Lower lobe of right lung (tissue), 2 donors: Measurements from ENCODE around the gene LRP1. TPM values are rescaled to one million over a fixed set of nuclear protein-coding genes. Genes with fewer than 3 reads are reported as not detected.
A peak's percentile ranks its signal among the peaks of the same experiment; 100 is the strongest.

Experiments used
- ATAC-seq, 2 donors: fragments of 200-7000 bp; cut with Tn5 transposase; one replicate each; pipeline ENCODE4 v1.9.1; 2020 to 2022; ENCODE audit warnings: mild to moderate bottlenecking in 2 of 2, moderate library complexity in 2 of 2
- DNase-seq: peaks from one replicate; pipeline ENCODE4 v3.0.0-alpha.2; 2020
- H3K27ac ChIP-seq: fragments of 200-600 bp; one replicate; pipeline ENCODE4 v1.8.0; 2022
- H3K27me3 ChIP-seq: fragments of 200-600 bp; one replicate; pipeline ENCODE4 v1.8.0; 2022; ENCODE audit warnings: low read depth
- H3K36me3 ChIP-seq: fragments of 200-600 bp; one replicate; pipeline ENCODE4 v1.8.0; 2022; ENCODE audit warnings: mild to moderate bottlenecking
- H3K4me1 ChIP-seq: fragments of 200-600 bp; one replicate; pipeline ENCODE4 v1.8.0; 2022
- H3K4me3 ChIP-seq: fragments of 200-600 bp; one replicate; pipeline ENCODE4 v1.8.0; 2022; ENCODE audit warnings: mild to moderate bottlenecking
- H3K9me3 ChIP-seq: fragments of 200-600 bp; one replicate; pipeline ENCODE4 v1.8.0; 2022
- intact Hi-C: fragments of 100-400 bp; cut with DNase I; formaldehyde crosslinking; loops from one replicate; pipeline ENCODE4 v1.11.0; 2022
- total RNA-seq: library from RNA; stranded (reverse); fragmentation: NEBNext Ultra II Directional; extraction: Animal tissue kit (Norgen Biotek cat#: 25700); gene quantifications from one replicate; pipeline ENCODE4 v1.2.1, GENCODE V29; 2021
- TF ChIP-seq, protein P1 (sequence below): fragments of 200-600 bp; IDR thresholded peaks from one replicate; pipeline ENCODE4 v1.8.0; 2022; ENCODE audit warnings: antibody characterized with exemption, mild to moderate bottlenecking
- donor health status: DM: no; HTN: yes; CAD: no; lungs with severe emphysema.

LRP1 gene
- total RNA-seq, 1 donor from 2014 or later, result 404 TPM

GRCh38 chr12:57226588-57227314 is 98.5 kb downstream of the LRP1 start:
- Histone ChIP-seq H3K27me3 (peaks cover 58% of the 10 kb centered on the region), H3K36me3 (peaks cover 5% of the 10 kb centered on the region), H3K27ac (no peak overlapping the region), H3K4me3 (no peak overlapping the region), H3K4me1 (peaks cover 44% of the 10 kb centered on the region), H3K9me3 (no peaks in the 10 kb centered on the region)
- intact Hi-C loops, result no loop called here
- DNase-seq (no peak), ATAC-seq (no peak)
- TF ChIP-seq, protein P1, sequence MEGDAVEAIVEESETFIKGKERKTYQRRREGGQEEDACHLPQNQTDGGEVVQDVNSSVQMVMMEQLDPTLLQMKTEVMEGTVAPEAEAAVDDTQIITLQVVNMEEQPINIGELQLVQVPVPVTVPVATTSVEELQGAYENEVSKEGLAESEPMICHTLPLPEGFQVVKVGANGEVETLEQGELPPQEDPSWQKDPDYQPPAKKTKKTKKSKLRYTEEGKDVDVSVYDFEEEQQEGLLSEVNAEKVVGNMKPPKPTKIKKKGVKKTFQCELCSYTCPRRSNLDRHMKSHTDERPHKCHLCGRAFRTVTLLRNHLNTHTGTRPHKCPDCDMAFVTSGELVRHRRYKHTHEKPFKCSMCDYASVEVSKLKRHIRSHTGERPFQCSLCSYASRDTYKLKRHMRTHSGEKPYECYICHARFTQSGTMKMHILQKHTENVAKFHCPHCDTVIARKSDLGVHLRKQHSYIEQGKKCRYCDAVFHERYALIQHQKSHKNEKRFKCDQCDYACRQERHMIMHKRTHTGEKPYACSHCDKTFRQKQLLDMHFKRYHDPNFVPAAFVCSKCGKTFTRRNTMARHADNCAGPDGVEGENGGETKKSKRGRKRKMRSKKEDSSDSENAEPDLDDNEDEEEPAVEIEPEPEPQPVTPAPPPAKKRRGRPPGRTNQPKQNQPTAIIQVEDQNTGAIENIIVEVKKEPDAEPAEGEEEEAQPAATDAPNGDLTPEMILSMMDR, result no peak

DNA sequence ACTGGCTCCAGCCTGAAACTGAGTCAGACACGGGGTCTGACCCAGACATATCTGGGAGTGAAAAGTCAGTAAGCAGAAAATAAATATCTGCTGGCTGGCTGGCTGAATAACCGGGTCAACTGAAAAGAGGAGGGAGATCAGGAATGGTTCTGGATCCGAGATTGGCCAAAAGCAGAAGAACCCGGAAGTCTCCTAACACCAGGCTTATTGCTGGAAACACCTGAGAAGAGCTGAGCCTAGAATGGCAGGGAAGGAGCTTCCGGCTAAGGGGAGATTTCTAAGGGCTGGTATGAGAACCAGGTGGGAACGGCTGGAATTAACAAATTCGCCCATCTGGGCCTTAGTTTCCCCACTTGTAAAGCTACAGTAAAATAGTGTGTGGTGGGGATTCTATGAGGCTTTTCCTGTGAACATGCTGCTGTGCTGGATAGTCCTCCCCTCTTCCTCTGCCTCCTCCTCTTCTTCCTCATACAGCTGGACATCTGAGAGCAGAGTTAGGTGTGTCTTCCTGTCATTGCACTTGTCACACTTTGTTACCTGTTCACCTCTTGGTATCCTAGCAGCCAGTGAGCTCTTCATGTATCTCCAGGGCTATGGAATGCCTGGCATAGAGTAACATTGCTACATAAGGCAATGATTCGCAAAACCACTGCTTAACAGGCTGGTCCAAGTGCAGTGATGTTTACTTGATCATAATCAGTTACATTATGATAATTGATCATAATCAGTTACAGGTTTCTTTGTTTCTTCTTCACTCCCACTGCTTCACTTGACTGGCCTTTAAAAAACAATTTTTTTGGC is 99.2 kb downstream of the LRP1 start:
- ATAC-seq (no peak), DNase-seq (no peak)
- peaks cover 44% of the 10 kb centered on the region for H3K4me1 ChIP-seq
- intact Hi-C loops, result no loop called here
- H3K4me3 ChIP-seq, result no peak overlapping the region
- TF ChIP-seq, protein P1, result no peak
- H3K27me3 ChIP-seq, result peaks cover 50% of the 10 kb centered on the region
- no peak overlapping the region for H3K27ac ChIP-seq
- peaks cover 13% of the 10 kb centered on the region for H3K36me3 ChIP-seq
- H3K9me3 ChIP-seq, result no peaks in the 10 kb centered on the region

- peak overlapping the region; percentile 61 for H3K27ac ChIP-seq
- TF ChIP-seq, protein P1, result no peak
- peak overlapping the region; percentile 58 for H3K4me3 ChIP-seq
- no peaks in the 10 kb centered on the region for H3K9me3 ChIP-seq
- intact Hi-C loops, result no loop called here
- peaks cover 29% of the 10 kb centered on the region for H3K36me3 ChIP-seq
- ATAC-seq, result no peak
- H3K27me3 ChIP-seq, result peaks cover 34% of the 10 kb centered on the region
- no peak for DNase-seq
- H3K4me1 ChIP-seq, result peaks cover 44% of the 10 kb centered on the region
Measured at GRCh38 chr12:57229046-57229633, 100.9 kb downstream of the LRP1 start.

DNA sequence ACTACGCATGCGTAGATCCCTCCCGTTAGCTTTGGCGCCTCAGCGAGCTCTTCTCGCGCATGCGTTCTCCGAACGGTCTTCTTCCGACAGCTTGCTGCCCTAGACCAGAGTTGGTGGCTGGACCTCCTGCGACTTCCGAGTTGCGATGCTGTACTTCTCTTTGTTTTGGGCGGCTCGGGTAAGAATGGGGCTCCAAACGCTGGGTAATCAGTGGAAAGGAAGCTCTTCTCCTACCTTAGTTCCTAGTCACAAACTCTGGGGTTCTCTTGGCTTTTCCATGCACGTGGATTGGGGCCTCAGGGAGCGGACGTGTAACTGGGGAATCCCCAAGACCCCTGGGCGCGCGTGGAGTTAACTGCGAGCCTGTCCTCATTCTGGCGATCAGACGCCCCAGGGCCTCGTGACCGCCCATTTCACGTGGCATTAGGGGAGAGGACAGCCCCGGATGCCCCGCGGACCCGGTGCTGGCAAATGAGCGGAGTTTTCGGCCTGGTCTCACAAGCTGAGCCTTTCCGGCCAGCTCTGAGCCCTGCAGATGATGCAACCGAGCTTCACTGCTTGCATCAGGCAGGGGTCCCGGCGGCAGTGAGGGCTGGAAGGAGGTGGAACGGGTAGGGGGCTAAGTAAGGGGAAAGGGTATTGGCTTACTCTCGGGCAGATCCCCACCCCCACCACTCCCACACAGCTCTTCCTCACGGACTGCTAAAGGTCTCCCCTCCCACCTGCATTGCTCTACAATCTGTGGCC is 101.5 kb downstream of the LRP1 start, which contains the start of gene SHMT2:
Gene SHMT2 (plus strand): TSS at position 78 of the 747 bp plus-strand sequence. CDS start 68 bp downstream, at position 146.
- H3K36me3 ChIP-seq, result peaks cover 34% of the 10 kb centered on the region
- H3K9me3 ChIP-seq, result no peaks in the 10 kb centered on the region
- intact Hi-C loops, result no loop called here
- peak within 1 kb of the TSS; percentile 58 for H3K4me3 ChIP-seq
- ATAC-seq (peak; percentile 83 to 89), DNase-seq (peak; percentile 96)
- peak within 1 kb of the TSS; percentile 61 for H3K27ac ChIP-seq
- peaks cover 27% of the 10 kb centered on the region for H3K27me3 ChIP-seq
- TF ChIP-seq, protein P1, result no peak
- peaks cover 43% of the 10 kb centered on the region for H3K4me1 ChIP-seq
